HUES48 (cell line): ENCODE measurements around the gene CX3CL1.
"Not testable (repeated sequence)": the region's sequence is repeated elsewhere in the genome, so short reads cannot be mapped to it uniquely, and the experiment has no call there.

Experiments used
- H3K27ac ChIP-seq: one replicate; pipeline ENCODE4 v1.7.0; 2013; ENCODE audit warnings: low read depth, low read length, inconsistent platforms
- H3K27me3 ChIP-seq: 2 replicates; pipeline ENCODE4 v1.6.1; 2013; ENCODE audit warnings: mild to moderate bottlenecking, low read length; ENCODE audit not compliant: control insufficient read depth, insufficient read depth
- H3K36me3 ChIP-seq: 2 replicates; pipeline ENCODE4 v1.6.1; 2013; ENCODE audit warnings: low read length; ENCODE audit not compliant: control insufficient read depth, insufficient read depth
- H3K4me1 ChIP-seq: 2 replicates; pipeline ENCODE4 v1.6.1; 2013; ENCODE audit warnings: mild to moderate bottlenecking, low read length; ENCODE audit not compliant: control insufficient read depth, insufficient read depth
- H3K4me3 ChIP-seq: 2 replicates; pipeline ENCODE4 v1.5.1; 2013; ENCODE audit warnings: mild to moderate bottlenecking, low read depth, low read length
- H3K9ac ChIP-seq: 2 replicates; pipeline ENCODE4 v1.6.1; 2013; ENCODE audit warnings: mild to moderate bottlenecking, low read depth, low read length, moderate library complexity
- H3K9me3 ChIP-seq: 2 replicates; pipeline ENCODE4 v1.6.1; 2013; ENCODE audit warnings: low read length; ENCODE audit not compliant: control insufficient read depth, insufficient read depth

The CX3CL1 gene

GRCh38 chr16:57344094-57344493 lies 28.2 kb upstream of the CX3CL1 start:
- H3K9ac ChIP-seq, H3K4me1 ChIP-seq, H3K4me3 ChIP-seq, H3K27ac ChIP-seq, H3K36me3 ChIP-seq, H3K9me3 ChIP-seq, H3K27me3 ChIP-seq: not testable (repeated sequence)

- Histone ChIP-seq H3K4me1 (no peaks in the 10 kb centered on the region), H3K27me3 (no peaks in the 10 kb centered on the region), H3K36me3 (no peaks in the 10 kb centered on the region), H3K9me3 (no peaks in the 10 kb centered on the region), H3K27ac (no peak overlapping the region), H3K9ac (no peak overlapping the region), H3K4me3 (no peak overlapping the region)
Measured at GRCh38 chr16:57345021-57345420, 27.3 kb upstream of the CX3CL1 start.

GRCh38 chr16:57345666-57346204 lies 26.6 kb upstream of the CX3CL1 start:
- Histone ChIP-seq H3K27me3 (no peaks in the 10 kb centered on the region), H3K36me3 (no peaks in the 10 kb centered on the region)

GRCh38 chr16:57347858-57348257 lies 24.4 kb upstream of the CX3CL1 start:
- H3K9ac ChIP-seq = no peak overlapping the region
- no peaks in the 10 kb centered on the region for H3K27me3 ChIP-seq
- H3K4me3 ChIP-seq = no peak overlapping the region

More at GRCh38 chr16:57345666-57346204, 26.6 kb upstream of the CX3CL1 start:
- no peak overlapping the region for H3K4me3 ChIP-seq
- H3K27ac ChIP-seq = no peak overlapping the region
- no peaks in the 10 kb centered on the region for H3K4me1 ChIP-seq
- H3K9ac ChIP-seq = no peak overlapping the region
- H3K9me3 ChIP-seq = no peaks in the 10 kb centered on the region

GRCh38 chr16:57348327-57348726 lies 24.0 kb upstream of the CX3CL1 start:
- H3K4me3 ChIP-seq = no peak overlapping the region
- H3K27me3 ChIP-seq = no peaks in the 10 kb centered on the region
- H3K9ac ChIP-seq = no peak overlapping the region
- no peaks in the 10 kb centered on the region for H3K9me3 ChIP-seq
- no peaks in the 10 kb centered on the region for H3K36me3 ChIP-seq
- H3K4me1 ChIP-seq = no peaks in the 10 kb centered on the region
- H3K27ac ChIP-seq = no peak overlapping the region

More at GRCh38 chr16:57347858-57348257, 24.4 kb upstream of the CX3CL1 start:
- Histone ChIP-seq H3K36me3 (no peaks in the 10 kb centered on the region), H3K9me3 (no peaks in the 10 kb centered on the region), H3K4me1 (no peaks in the 10 kb centered on the region), H3K27ac (no peak overlapping the region)

- H3K4me3 ChIP-seq = no peak overlapping the region
- H3K4me1 ChIP-seq = no peaks in the 10 kb centered on the region
- no peaks in the 10 kb centered on the region for H3K9me3 ChIP-seq
- H3K9ac ChIP-seq = no peak overlapping the region
- no peak overlapping the region for H3K27ac ChIP-seq
- no peaks in the 10 kb centered on the region for H3K27me3 ChIP-seq
- no peaks in the 10 kb centered on the region for H3K36me3 ChIP-seq
Measured at GRCh38 chr16:57349212-57350031, 22.9 kb upstream of the CX3CL1 start.

- H3K9me3 ChIP-seq = no peaks in the 10 kb centered on the region
- no peak overlapping the region for H3K27ac ChIP-seq
- H3K27me3 ChIP-seq = no peaks in the 10 kb centered on the region
- H3K9ac ChIP-seq = no peak overlapping the region
- no peaks in the 10 kb centered on the region for H3K36me3 ChIP-seq
- no peak overlapping the region for H3K4me3 ChIP-seq
- H3K4me1 ChIP-seq = no peaks in the 10 kb centered on the region
Measured at GRCh38 chr16:57352636-57353047, 19.6 kb upstream of the CX3CL1 start.

GRCh38 chr16:57354311-57354710 lies 18.0 kb upstream of the CX3CL1 start:
- H3K27me3 ChIP-seq = no peaks in the 10 kb centered on the region
- no peaks in the 10 kb centered on the region for H3K9me3 ChIP-seq
- H3K27ac ChIP-seq = no peak overlapping the region
- H3K36me3 ChIP-seq = no peaks in the 10 kb centered on the region
- H3K9ac ChIP-seq = no peak overlapping the region
- H3K4me3 ChIP-seq = no peak overlapping the region
- no peaks in the 10 kb centered on the region for H3K4me1 ChIP-seq

- H3K4me1 ChIP-seq = no peaks in the 10 kb centered on the region
- H3K9me3 ChIP-seq = no peaks in the 10 kb centered on the region
- H3K4me3 ChIP-seq = no peak overlapping the region
- H3K36me3 ChIP-seq = no peaks in the 10 kb centered on the region
- no peak overlapping the region for H3K27ac ChIP-seq
- no peak overlapping the region for H3K9ac ChIP-seq
- H3K27me3 ChIP-seq = no peaks in the 10 kb centered on the region
Measured at GRCh38 chr16:57355898-57356414, 16.3 kb upstream of the CX3CL1 start.

DNA sequence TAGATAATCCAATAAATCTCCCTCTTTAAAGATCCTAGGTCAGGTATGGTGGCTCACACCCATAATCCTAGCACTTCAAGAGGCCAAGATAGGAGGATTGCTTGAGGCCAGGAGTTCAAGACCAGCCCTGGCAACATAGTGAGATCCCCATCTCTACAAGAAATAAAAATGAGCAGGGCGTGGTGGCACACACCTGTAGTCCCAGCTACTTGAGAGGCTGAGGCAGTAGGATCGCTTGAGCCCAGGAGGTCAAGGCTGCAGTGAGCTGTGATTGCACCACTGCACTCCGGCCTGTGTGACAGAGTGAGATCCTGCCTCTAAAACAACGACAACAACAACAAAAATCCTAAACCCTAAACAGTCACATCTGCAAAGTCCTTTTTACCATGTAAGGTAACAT lies 15.7 kb upstream of the CX3CL1 start:
- Histone ChIP-seq H3K36me3 (no peaks in the 10 kb centered on the region), H3K4me1 (no peaks in the 10 kb centered on the region), H3K9ac (no peak overlapping the region), H3K27ac (no peak overlapping the region), H3K4me3 (no peak overlapping the region), H3K27me3 (no peaks in the 10 kb centered on the region), H3K9me3 (no peaks in the 10 kb centered on the region)

- H3K4me3 ChIP-seq = no peak overlapping the region
- no peaks in the 10 kb centered on the region for H3K4me1 ChIP-seq
- H3K27ac ChIP-seq = no peak overlapping the region
- H3K36me3 ChIP-seq = no peaks in the 10 kb centered on the region
- no peaks in the 10 kb centered on the region for H3K9me3 ChIP-seq
- H3K27me3 ChIP-seq = no peaks in the 10 kb centered on the region
- H3K9ac ChIP-seq = no peak overlapping the region
Measured at GRCh38 chr16:57357330-57358085, 14.8 kb upstream of the CX3CL1 start.
